H9 (cell line): Measurements from ENCODE around the gene MMP25. TPM values are rescaled to one million over a fixed set of nuclear protein-coding genes. Genes with fewer than 3 reads are reported as not detected.

ENCODE experiments used
- DNase-seq: peaks from one replicate; pipeline ENCODE4 v3.0.0-alpha.2; 2017
- H2AFZ ChIP-seq: one replicate; pipeline ENCODE4 v1.6.1; 2013; ENCODE audit warnings: mild to moderate bottlenecking, low read length, control low read depth, moderate library complexity
- H2AK5ac ChIP-seq: 2 replicates; pipeline ENCODE4 v1.6.1; 2013; ENCODE audit warnings: low read length, control low read depth, mixed read lengths; ENCODE audit not compliant: insufficient read length
- H2BK120ac ChIP-seq: one replicate; pipeline ENCODE4 v1.6.1; 2013; ENCODE audit warnings: low read depth, mild to moderate bottlenecking, low read length, control low read depth, inconsistent platforms; ENCODE audit not compliant: poor library complexity, severe bottlenecking
- H2BK12ac ChIP-seq: 2 replicates; pipeline ENCODE4 v1.6.1; 2013; ENCODE audit warnings: low read length, control low read depth, mixed read lengths, low read depth; ENCODE audit not compliant: insufficient read length
- H2BK15ac ChIP-seq: 2 replicates; pipeline ENCODE4 v1.6.1; 2013; ENCODE audit warnings: low read depth, low read length, control low read depth
- H2BK20ac ChIP-seq: one replicate; pipeline ENCODE4 v1.6.1; 2013; ENCODE audit warnings: low read depth, mild to moderate bottlenecking, low read length, control low read depth, inconsistent platforms; ENCODE audit not compliant: poor library complexity, severe bottlenecking
- H2BK5ac ChIP-seq: 2 replicates; pipeline ENCODE4 v1.6.1; 2013; ENCODE audit warnings: low read length, control low read depth, mixed read lengths; ENCODE audit not compliant: insufficient read length
- H3K14ac ChIP-seq: 2 replicates; pipeline ENCODE4 v1.6.1; 2013; ENCODE audit warnings: low read length, control low read depth; ENCODE audit not compliant: insufficient read depth
- H3K18ac ChIP-seq: 2 replicates; pipeline ENCODE4 v1.6.1; 2013; ENCODE audit warnings: low read depth, mild to moderate bottlenecking, mixed read lengths, low read length, control low read depth; ENCODE audit not compliant: insufficient read length
- H3K23ac ChIP-seq: 2 replicates; pipeline ENCODE4 v1.6.1; 2013; ENCODE audit warnings: low read length, control low read depth, mixed read lengths, low read depth; ENCODE audit not compliant: insufficient read length
- H3K23me2 ChIP-seq: 2 replicates; pipeline ENCODE4 v1.6.1; 2013; ENCODE audit warnings: low read depth, mild to moderate bottlenecking, mixed read lengths, low read length, control low read depth; ENCODE audit not compliant: insufficient read length, poor library complexity, severe bottlenecking
- H3K27ac ChIP-seq: 2 replicates; pipeline ENCODE4 v1.5.1; 2013; ENCODE audit warnings: low read length, control low read depth, mixed read lengths, low read depth; ENCODE audit not compliant: insufficient read length
- H3K27me3 ChIP-seq: 2 replicates; pipeline ENCODE4 v1.6.1; 2013; ENCODE audit warnings: low read length, control low read depth, inconsistent platforms; ENCODE audit not compliant: insufficient read depth
- H3K4ac ChIP-seq: 2 replicates; pipeline ENCODE4 v1.6.1; 2013; ENCODE audit warnings: low read depth, mild to moderate bottlenecking, control low read depth, inconsistent platforms, low read length, moderate library complexity
- H3K4me1 ChIP-seq: 2 replicates; pipeline ENCODE4 v1.6.1; 2013; ENCODE audit warnings: low read length, control low read depth, inconsistent platforms; ENCODE audit not compliant: insufficient read depth
- H3K4me2 ChIP-seq: 2 replicates; pipeline ENCODE4 v1.6.1; 2013; ENCODE audit warnings: low read length, control low read depth, mixed read lengths; ENCODE audit not compliant: insufficient read length, insufficient read depth
- H3K56ac ChIP-seq: 2 replicates; pipeline ENCODE4 v1.6.1; 2013; ENCODE audit warnings: low read depth, mild to moderate bottlenecking, mixed read lengths, low read length, control low read depth; ENCODE audit not compliant: insufficient read length
- H3K79me1 ChIP-seq: 2 replicates; pipeline ENCODE4 v1.6.1; 2013; ENCODE audit warnings: low read depth, mild to moderate bottlenecking, moderate library complexity, low read length, control low read depth, inconsistent platforms; ENCODE audit not compliant: insufficient read depth, poor library complexity, severe bottlenecking
- H3K79me2 ChIP-seq: 2 replicates; pipeline ENCODE4 v1.6.1; 2013; ENCODE audit warnings: low read length, control low read depth, inconsistent platforms; ENCODE audit not compliant: insufficient read depth
- H3K9ac ChIP-seq: 2 replicates; pipeline ENCODE4 v1.6.1; 2013; ENCODE audit warnings: low read length, control low read depth, mixed read lengths; ENCODE audit not compliant: insufficient read length; ENCODE audit errors: extremely low read depth
- H3K9me3 ChIP-seq: one replicate; pipeline ENCODE4 v1.6.1; 2013; ENCODE audit warnings: low read depth, low read length, inconsistent platforms; ENCODE audit not compliant: control insufficient read depth
- H3T11ph ChIP-seq: one replicate; pipeline ENCODE4 v1.6.1; 2013; ENCODE audit warnings: mild to moderate bottlenecking, low read length, control low read depth, inconsistent platforms
- H4K20me1 ChIP-seq: one replicate; pipeline ENCODE4 v1.6.1; 2013; ENCODE audit not compliant: control insufficient read depth, insufficient read length, insufficient read depth
- H4K5ac ChIP-seq: 2 replicates; pipeline ENCODE4 v1.6.1; 2013; ENCODE audit warnings: low read depth, mild to moderate bottlenecking, mixed read lengths, low read length, control low read depth; ENCODE audit not compliant: insufficient read length
- H4K8ac ChIP-seq: replicated peaks from 2 replicates; pipeline ENCODE4 v1.6.1; 2013; ENCODE audit warnings: low read length, control low read depth, mixed read lengths, low read depth; ENCODE audit not compliant: insufficient read length
- H4K91ac ChIP-seq: 2 replicates; pipeline ENCODE4 v1.6.1; 2013; ENCODE audit warnings: low read depth, mild to moderate bottlenecking, moderate library complexity, mixed read lengths, low read length, control low read depth; ENCODE audit not compliant: insufficient read length
- H3K27ac Mint-ChIP-seq, 3 experiments: 2 replicates in 2 of 3; 3 replicates in 1 of 3; pipeline ENCODE4 v1.8.0; 2020 to 2021; ENCODE audit warnings: mixed read lengths in 3 of 3, mild to moderate bottlenecking in 1 of 3, moderate library complexity in 1 of 3
- H3K27me3 Mint-ChIP-seq: 2 replicates; pipeline ENCODE4 v1.8.0; 2021; ENCODE audit warnings: low read depth, mild to moderate bottlenecking, moderate library complexity, mixed read lengths
- H3K36me3 Mint-ChIP-seq, 3 experiments: 2 replicates in 2 of 3; 3 replicates in 1 of 3; pipeline ENCODE4 v1.8.0; 2020 to 2021; ENCODE audit warnings: low read depth in 3 of 3, mixed read lengths in 3 of 3; ENCODE audit not compliant: insufficient read depth in 1 of 3
- H3K4me1 Mint-ChIP-seq, 2 experiments: 2 replicates each; pipeline ENCODE4 v1.8.0; 2020; ENCODE audit warnings: mixed read lengths in 2 of 2
- H3K4me3 Mint-ChIP-seq, 2 experiments: 2 replicates in 1 of 2; 3 replicates in 1 of 2; pipeline ENCODE4 v1.8.0; 2020 to 2021; ENCODE audit warnings: mild to moderate bottlenecking in 2 of 2, mixed read lengths in 2 of 2, moderate library complexity in 1 of 2
- H3K9me3 Mint-ChIP-seq, 2 experiments: 2 replicates in 1 of 2; 3 replicates in 1 of 2; pipeline ENCODE4 v1.8.0; 2020; ENCODE audit warnings: mild to moderate bottlenecking in 2 of 2, mixed read lengths in 2 of 2, moderate library complexity in 1 of 2
- CTCF ChIP-seq: fragments of 200-600 bp; sonication (generic); conservative IDR thresholded peaks from 3 replicates; pipeline ENCODE4 v1.8.0; 2021; ENCODE audit warnings: antibody characterized with exemption, mild to moderate bottlenecking
- WGBS: extraction: QIAGEN DNeasy Blood & Tissue Kit; methylation state at CpG from one replicate; pipeline ENCODE4 v1.1.7; 2013; ENCODE audit warnings: missing lambda C conversion rate, low lambda C conversion rate, mixed read lengths; ENCODE audit not compliant: insufficient read length; ENCODE audit errors: extremely low coverage; 5-methylcytosine and 5-hydroxymethylcytosine counted together
- total RNA-seq: library from RNA; stranded (reverse); gene quantifications from 2 replicates; pipeline ENCODE4 v1.2.1, GENCODE V29; 2021

Gene MMP25
- total RNA-seq, 1 experiment from 2014 or later, result 13.5 TPM

- DNase-seq, result no peak
- no peaks in the 10 kb centered on the region for H4K20me1 ChIP-seq
Observed at GRCh38 chr16:3065069-3065741, 18.8 kb downstream of the MMP25 start, which contains the start of gene IL32. Gene IL32 (plus strand): TSS chr16:3065640. CDS start chr16:3065812, 172 bp downstream.

More at GRCh38 chr16:3065069-3065741, 18.8 kb downstream of the MMP25 start, which contains the start of gene IL32:
- no peaks in the 10 kb centered on the region for H3K27me3 ChIP-seq
- H3K9ac ChIP-seq, result no peak within 1 kb of the TSS
- H2AK5ac ChIP-seq, result no peak within 1 kb of the TSS
- H3K23ac ChIP-seq, result no peak within 1 kb of the TSS
- no peak within 1 kb of the TSS for H2BK20ac ChIP-seq
- no peak within 1 kb of the TSS for H3K14ac ChIP-seq
- H4K8ac ChIP-seq, result no peak within 1 kb of the TSS
- H3K27ac ChIP-seq, result no peak within 1 kb of the TSS
- H2BK12ac ChIP-seq, result no peak within 1 kb of the TSS
- Mint-ChIP-seq H3K9me3 (no peaks in the 10 kb centered on the region; a peak in 1 of 5 replicates), H3K4me1 (peaks cover 23% of the 10 kb centered on the region in 2 experiments), H3K4me3 (peak within 1 kb of the TSS; percentile 20 to 24; a peak in 2 of 5 replicates), H3K27me3 (peaks cover 17% of the 10 kb centered on the region), H3K36me3 (no peaks in the 10 kb centered on the region; a peak in 2 of 7 replicates), H3K27ac (peak within 1 kb of the TSS in 1 of 3 experiments; percentile 90; a peak in 1 of 7 replicates)
- peak within 1 kb of the TSS; percentile 14 for H4K91ac ChIP-seq
- no peaks in the 10 kb centered on the region for H3K4me1 ChIP-seq
- whole genome bisulfite sequencing, result no CpG with 5 or more reads among the region's 13 CpGs
- H3K4ac ChIP-seq, result peak within 1 kb of the TSS; percentile 23; the same call in 1 of the 2 replicates
- H3K79me1 ChIP-seq, result no peaks in the 10 kb centered on the region
- no peak within 1 kb of the TSS for H3K4me2 ChIP-seq
- H3K56ac ChIP-seq, result no peak within 1 kb of the TSS
- peak within 1 kb of the TSS; percentile 73 for H3K18ac ChIP-seq
- H3K23me2 ChIP-seq, result no peaks in the 10 kb centered on the region
- no peak within 1 kb of the TSS for H2BK15ac ChIP-seq
- no peak within 1 kb of the TSS for H4K5ac ChIP-seq
- no peak within 1 kb of the TSS for H2BK5ac ChIP-seq
- H2BK120ac ChIP-seq, result no peak within 1 kb of the TSS
- peak within 1 kb of the TSS; percentile 46 for H3T11ph ChIP-seq
- no peak for TF ChIP-seq CTCF
- no peaks in the 10 kb centered on the region for H3K79me2 ChIP-seq
- no peaks in the 10 kb centered on the region for H3K9me3 ChIP-seq
- H2AFZ ChIP-seq, result no peak within 1 kb of the TSS
